Activated T-cell treated with anti-CD3 and anti-CD28 coated beads, Interleukin-2, amount 50 U/mL, for 48 hours (primary cell): ENCODE data around the gene ARHGAP32.
"Not testable (repeated sequence)": the region's sequence is repeated elsewhere in the genome, so short reads cannot be mapped to it uniquely, and the experiment has no call there.

Experiments used
- DNase-seq, 2 experiments: peaks; one replicate each; pipeline ENCODE4 v3.0.0-alpha.2; 2020

The ARHGAP32 gene

DNA sequence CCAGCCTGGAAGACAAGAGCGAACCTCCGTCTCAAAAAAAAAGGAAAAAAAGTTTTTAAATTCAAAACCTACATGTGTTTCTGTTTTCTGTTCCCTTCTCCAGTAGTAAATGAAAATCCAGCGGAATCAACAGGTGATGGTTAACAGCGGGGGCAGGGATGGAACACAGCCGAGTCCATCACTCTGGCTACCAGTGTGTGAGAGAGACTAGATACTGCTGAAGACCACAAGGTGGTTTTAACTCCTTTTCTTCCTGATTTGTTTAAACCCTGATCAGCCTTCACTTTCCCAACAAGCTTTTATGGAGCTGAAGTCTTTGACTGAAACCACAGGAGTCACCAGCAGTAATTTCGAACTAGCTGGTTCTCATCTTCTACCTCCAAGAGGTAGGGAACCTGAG, 3.6 kb upstream of the ARHGAP32 start:
- DNase-seq: no peak

DNA sequence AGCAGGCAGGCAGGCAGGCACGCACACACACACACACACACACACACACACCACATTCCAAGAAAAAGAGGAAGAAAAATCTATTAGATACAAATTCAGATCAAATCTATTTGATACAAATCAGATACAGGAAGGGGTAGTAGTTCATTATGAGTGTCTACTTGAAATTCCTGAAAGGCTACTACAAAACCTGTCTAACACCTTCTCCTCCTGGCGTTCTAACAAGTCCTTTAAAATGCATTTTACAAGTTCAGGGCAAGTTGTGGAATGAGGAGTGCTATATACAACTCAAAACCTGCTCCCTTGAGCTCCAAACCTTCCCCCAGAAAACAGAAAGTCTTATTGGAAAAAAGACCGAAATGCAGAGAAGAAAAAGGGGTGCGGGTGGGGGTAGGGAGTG, 476 bp downstream of the ARHGAP32 start:
- no peak for DNase-seq

DNA sequence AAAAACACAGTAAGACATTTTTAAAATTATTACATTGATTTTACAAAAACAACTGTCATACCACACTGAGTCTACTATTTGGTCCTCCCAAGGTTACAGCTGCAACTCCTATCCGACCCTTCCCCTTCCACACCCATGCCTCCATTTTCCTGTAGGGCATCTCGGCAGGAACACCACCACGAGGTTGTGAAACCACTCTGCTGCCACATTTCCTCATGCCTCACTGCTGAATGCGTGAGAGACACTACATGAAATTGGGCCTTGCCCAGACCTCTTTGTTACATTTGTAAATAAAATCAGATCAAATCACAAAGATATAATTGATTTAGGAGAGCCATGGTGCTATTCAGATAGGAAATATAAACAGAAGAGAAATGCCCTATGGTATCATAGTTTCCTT, 2.0 kb downstream of the ARHGAP32 start:
- DNase-seq: no peak

DNA sequence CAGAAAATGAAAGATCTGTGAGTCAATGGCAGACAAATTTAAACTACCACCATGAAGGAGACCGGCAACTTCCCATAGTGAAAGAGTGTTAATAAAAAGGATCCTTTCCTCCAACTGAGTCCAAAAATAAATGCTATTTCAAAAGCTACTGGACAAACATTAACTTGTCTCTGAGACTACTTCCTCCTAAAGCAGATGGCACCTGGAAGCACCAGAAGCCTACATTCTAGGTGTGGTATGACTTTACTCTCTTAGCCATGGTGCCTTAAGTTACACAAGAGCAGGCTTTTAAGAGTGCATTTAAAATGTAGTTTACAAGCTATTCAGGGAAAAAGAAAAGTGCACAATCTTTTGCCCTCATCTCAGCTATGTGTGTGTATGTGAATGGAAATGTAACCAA, 2.5 kb downstream of the ARHGAP32 start:
- DNase-seq: no peak

DNA sequence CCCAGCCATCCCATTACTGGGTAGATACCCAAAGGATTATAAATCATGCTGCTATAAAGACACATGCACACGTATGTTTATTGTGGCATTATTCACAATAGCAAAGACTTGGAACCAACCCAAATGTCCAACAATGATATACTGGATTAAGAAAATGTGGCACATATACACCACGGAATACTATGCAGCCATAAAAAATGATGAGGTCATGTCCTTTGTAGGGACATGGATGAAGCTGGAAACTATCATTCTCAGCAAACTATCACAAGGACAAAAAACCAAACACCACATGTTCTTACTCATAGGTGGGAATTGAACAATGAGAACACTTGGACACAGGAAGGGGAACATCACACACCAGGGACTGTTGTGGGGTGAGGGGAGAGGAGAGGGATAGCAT, 7.0 kb downstream of the ARHGAP32 start:
- DNase-seq: not testable (repeated sequence)

DNA sequence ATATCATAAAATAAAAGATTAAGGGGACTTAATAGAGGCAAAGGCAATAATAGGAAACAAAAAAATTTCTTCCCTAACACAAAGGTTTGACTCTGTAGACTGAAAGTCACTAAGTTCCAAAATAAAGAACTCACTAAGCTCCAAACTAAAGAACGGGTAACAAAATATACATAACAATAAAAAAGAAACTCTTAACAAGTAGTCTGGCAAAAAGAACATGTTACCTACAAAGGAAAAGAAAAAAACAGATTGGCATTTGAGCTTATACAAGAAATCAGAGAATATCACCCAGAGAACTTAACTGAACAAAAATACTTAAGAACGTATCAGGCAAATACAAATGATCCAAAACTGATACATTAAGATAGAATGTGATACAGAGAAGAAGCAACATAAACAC, 7.5 kb downstream of the ARHGAP32 start:
- DNase-seq: no peak

DNA sequence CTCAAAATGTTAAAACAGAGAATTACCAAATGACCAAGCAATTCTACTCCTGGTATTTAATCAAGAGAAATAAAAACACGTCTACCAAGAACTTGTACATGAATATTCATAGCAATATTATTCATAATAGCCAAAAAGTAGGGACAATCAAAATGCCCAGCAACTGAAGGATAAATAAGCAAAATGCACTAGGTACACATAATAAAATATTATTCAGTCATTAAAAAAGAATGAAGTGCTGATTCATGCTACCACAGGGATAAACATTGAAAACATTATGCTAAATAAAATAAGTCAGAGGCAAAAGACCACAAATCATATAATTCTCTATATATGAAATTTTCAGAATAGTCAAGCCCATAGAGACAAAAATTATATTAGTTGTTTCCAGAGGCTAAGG, 24.8 kb downstream of the ARHGAP32 start:
- no peak for DNase-seq

DNA sequence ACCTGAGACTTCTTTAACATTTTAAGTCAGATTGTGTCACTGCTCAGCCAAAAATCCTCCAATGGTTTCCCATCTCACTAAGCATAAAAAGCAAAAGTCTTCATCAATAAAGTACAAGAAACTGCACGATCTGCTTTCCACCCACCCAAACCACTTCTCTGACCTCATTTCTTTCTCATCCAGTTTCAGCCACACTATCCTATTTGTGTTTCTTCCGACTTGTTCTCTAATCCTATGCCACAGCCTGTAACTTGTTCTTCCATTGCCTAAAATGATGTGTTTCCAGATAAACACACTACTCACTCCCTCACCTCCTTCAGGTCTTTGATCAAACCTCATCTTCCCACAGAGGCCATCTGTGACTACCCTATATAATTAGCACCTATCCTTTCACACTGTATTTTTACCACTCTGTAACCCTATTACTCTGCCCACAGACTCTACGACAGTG, 28.4 kb downstream of the ARHGAP32 start:
- no peak for DNase-seq

DNA sequence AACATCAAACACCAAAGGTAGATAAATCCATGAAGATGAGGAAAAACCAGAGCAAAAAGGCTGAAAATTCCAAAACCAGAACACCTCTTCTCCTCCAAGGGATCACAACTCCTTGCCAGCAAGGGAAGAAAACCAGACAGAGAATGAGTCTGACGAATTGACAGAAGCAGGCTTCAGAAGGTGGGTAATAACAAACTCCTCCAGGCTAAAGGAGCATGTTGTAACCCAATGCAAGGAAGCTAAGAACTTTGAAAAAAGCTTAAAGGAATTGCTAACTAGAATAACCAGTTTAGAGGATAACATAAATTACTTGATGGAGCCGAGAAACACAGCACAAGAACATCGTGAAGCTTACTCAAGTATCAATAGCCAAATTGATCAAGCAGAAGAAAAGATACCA, 35.0 kb downstream of the ARHGAP32 start:
- not testable (repeated sequence) for DNase-seq

DNA sequence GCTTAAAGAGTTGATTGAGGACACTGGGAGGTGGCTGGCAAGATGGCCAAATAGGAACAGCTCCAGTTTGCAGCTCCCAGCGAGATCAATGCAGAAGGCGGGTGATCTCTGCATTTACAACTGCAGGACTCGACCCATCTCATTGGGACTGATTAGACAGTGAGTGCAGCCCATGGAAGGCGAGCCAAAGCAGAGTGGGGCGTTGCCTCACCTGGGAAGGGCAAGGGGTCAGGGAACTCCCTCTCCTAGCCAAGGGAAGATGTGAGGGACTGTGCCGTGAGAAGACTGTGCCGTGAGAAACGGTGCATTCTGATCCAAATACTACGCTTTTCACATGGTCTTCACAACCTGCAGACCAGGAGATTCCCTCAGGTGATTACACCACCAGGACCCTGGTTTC, 36.4 kb downstream of the ARHGAP32 start:
- DNase-seq: no peak

DNA sequence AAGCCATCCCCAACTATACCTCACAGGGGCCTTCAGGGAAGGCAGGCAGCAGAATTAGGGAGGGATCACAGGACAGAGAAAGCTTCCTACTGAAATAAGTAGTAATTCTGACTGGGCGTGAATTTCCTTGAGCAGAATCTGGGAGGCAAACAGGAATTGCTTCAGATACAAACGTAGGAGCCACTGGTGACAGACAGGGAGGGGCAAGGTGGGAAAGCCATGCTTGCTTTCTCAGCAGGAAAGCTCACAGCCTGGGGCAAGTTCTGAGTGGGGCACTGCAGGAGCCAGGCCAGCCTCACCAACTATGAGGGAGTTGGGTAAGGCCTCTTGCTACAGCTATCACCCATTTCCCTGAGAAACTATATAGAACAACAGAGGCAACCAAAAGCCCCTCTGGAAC, 43.6 kb downstream of the ARHGAP32 start:
- no peak for DNase-seq

DNA sequence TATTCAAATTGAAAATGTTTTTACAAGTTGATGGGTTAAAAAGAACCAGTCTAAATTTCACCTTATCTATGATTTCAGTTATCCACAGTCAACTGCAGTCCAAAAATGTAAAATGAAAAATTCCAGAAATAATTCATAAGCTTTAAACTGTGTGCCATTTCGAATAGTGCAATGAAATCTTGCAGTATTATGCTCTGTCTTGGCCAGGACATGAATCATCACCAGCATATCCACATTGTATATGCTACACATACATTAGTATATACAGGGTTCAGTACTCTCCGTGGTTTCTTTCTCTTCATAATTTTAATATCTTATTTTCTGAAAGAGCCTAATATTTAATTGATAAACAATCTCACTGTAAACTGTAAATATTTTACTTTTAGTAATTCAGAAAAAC, 45.9 kb downstream of the ARHGAP32 start:
- no peak for DNase-seq

DNA sequence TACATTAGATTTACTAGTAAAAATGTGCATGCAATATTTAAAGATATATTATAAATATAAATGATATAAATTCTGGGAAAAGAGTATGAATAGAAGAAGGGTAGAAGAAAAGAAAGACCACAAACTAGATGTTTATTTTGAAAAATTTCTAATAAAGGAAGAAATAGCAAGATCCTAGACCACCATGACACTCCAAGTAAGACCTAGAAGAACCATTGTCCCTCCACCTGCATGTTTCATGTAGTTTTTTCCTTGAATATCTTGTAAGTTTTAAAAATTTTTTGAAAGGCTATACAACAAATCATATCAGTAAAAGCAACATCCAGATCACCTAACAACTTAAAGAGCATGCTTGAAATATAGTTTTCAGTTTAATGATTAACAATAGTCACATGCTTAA, 46.8 kb downstream of the ARHGAP32 start:
- DNase-seq: no peak

DNA sequence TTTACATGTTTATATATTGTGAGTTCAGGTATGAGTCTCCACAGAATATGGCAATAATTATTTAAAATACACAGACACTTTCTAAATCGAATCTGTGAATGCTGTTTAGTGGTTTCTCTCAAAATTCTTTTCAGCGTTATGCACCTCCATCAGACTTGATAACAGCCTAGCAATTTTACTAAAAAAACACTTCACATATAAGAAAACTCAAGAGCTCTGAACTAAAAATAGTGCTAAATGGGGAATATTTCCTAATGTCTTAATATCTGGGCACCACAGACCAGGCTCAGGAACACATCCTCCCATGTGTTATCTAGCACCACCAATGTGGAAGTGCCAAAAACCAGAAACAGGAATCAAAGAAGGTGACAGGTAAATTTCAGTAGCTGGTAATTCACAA, 47.9 kb downstream of the ARHGAP32 start:
- DNase-seq: no peak

DNA sequence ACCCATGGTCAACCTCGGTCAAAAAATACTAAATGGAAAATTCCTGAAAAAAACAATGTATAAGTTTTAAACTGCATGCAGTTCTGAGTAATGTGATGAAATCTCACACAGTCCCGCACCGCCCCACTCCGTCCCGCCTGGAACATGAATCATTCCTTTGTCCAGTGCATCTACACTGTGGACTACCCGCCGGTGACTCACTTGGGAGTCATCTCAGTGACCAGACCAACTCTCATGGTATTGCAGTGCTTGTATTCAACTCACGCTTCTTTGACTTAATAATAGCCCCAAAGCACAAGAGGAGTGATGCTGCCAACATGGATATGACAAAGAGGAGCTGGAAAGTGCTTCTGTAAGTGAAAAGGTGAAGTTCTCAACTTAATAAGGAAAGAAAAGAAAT, 48.8 kb downstream of the ARHGAP32 start:
- no peak for DNase-seq

DNA sequence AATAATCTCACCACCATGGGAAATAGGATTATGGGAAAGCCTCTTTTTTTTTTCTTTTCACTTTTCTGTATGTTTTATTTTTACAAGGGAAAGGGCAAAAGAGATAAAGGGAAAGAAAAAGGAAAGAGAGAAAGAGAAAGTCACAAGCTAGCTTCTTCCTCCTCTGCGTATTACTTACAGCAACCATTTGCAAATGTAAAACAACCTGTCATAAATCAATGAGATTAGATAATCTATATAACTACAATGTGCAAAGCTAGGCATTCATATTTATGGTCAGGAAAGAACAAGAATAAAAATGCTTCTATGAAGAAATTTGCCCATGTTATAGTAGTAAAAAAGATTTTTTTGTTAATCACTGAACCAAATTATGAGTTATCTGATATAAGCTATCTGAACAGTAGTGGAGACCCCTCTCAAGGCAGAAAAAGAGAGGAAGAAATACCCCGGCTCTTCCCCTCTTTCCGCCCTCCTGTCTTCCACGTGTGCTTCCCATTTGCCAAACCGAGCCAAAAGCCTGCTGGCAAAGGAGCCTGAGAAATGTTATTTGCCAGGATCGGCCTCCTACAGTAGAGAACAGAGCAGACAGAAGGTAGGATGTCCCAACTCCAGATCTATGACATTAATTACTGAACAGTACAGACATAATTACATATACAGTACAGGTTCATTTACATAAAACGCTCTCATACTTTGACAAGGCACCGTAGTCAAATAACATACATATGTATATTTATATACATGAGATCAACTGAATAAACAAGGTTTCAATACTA, 50.2 kb downstream of the ARHGAP32 start:
- DNase-seq: no peak

DNA sequence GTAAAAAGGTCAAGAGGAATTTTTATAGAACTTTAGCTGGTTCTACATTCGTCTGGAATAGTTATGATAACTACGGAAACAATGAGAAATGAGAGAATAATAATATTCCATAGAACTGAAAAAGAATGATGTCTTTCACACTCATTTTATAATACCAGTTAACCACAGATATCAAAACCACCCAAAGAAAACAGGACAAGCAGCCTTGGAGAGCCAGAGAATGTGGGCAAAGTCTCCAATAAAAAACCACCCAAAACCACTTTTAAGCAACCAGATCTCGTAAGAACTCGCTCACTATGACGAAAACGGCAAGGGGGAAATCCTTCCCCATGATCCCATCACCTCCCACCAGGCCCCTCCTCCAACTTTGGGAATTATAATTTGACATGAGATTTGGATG, 60.8 kb downstream of the ARHGAP32 start:
- no peak for DNase-seq

DNA sequence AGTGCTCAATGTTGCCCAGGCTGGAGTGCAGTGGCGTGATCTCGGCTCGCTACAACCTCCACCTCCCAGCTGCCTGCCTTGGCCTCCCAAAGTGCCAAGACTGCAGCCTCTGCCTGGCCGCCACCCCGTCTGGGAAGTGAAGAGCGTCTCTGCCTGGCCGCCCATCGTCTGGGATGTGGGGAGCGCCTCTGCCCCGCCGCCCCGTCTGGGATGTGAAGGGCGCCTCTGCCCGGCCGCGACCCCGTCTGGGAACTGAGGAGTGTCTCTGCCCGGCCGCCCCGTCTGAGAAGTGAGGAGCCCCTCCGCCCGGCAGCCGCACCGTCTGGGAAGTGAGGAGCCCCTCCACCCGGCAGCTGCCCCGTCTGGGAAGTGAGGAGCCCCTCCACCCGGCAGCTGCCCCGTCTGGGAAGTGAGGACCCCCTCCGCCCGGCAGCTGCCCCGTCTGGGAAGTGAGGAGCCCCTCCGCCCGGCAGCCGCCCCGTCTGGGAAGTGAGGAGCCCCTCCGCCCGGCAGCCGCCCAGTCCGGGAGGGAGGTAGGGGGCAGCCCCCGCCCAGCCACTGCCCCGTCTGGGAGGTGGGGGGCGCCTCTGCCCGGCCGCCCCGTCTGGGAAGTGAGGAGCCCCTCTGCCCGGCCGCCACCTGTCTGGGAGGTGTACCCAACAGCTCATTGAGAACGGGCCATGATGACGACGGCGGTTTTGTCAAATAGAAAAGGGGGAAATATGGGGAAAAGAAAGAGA, 63.1 kb downstream of the ARHGAP32 start:
- not testable (repeated sequence) for DNase-seq

DNA sequence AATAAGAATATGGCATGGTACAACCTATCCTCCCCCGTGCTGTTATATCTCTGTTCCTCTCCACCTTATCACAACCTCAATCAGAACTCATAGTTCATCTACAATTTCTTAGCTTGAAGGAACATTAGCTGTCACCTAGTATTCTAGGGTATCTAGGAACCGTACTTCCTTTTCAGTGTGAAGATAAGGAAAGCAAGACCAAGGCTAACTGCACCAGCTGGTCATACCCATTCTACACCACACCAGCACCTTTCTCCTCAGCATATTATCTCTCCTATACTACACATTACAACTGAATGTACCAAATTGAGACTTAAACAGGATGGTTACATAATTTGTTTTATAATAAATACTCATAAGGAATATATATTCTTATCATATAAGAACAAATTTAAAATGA, 73.1 kb downstream of the ARHGAP32 start:
- no peak for DNase-seq

DNA sequence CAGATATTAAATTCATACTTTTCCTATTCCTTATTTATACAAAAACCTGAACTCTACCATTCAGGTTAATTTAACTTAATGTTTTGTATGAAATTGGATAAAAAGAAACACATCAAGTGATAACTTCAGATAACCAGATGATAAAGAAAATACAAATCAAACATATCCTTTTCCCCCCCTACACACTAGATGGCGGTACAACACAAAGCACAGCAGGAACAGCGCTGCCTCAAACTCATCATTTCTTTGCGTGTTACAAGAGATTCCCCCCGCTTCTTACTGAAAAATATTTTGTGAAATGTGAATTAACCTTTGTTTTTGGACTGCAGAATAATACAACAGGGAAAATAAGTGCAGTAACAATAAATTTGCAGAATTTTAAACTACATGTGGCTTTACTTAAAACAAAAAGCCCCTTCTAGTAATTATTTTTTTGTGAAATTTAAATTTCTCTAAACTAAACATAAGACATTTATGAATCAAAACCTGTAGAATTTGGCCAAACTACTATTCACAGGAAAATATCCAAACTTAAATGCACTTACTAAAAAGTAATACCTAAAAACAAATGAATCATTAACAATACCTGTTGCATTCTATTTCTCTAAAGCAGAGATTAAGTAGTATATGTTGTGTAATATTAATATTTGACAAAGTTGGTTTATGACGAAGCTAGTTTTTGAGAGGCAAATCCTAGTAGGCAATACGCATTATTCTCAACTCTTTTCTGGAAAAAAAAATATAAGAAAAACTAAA, 74.4 kb downstream of the ARHGAP32 start:
- peak; percentile 32 to 41 for DNase-seq

DNA sequence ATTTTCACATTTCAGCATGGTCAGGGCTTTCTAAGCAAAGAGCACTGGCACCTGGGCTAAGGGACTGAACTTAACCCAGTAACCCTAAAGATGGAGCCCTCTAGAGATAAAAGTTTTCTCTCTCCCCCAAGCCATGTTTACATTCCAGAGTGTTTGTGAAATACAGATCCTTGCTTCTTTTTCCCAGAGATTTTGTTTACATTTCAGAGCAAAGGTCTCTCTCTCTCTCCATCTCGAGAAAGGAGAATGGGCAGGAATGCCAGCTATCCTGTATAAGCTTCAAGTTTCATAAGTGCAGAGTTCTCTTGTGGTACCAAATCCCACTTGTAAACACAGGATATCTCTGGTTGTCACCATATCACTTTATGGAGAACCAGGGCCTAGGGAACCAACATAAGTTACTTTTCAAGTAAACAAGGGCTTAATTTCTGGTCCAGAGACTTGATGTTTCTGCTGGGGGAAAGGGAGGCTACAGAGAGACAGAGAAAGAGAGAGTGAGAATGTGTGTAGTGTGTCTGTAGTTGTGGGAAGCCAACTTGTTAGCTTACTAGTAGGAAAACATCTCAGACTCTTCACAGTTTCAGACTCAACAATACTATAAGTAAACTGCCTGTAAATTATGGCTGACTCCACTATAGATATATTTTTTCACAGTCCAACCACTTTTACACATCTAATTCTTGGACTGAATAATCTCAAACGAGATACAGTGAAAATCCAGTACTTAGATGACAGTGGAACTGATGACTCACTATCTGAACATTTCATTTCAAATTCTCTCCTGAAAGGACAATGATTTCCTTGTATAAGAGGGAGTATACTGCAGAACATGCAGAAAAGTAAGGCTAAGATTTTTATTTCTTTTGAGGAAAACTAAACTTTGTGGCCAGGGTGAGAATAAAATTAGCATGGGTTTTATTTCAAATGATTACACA, 76.2 kb downstream of the ARHGAP32 start:
- DNase-seq: no peak

DNA sequence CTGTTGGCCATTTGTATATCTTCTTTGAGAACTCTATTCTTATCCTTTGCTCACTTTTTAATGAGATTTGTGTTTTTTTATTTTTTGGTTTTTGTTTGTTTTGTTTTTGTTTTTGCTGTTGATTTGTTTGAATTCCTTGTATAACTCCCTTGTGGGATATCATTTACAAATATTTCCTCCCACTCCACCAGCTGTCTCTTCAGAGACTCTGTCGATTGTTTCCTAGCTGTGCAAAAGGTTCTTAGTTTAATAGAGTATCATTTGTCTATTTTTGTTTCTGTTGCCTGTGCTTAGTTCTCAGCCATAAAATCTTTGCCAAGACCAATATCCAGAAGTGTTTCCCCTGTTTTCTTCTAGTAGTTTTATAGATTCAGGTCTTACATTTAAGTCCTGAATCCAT, 82.4 kb downstream of the ARHGAP32 start:
- no peak for DNase-seq

DNA sequence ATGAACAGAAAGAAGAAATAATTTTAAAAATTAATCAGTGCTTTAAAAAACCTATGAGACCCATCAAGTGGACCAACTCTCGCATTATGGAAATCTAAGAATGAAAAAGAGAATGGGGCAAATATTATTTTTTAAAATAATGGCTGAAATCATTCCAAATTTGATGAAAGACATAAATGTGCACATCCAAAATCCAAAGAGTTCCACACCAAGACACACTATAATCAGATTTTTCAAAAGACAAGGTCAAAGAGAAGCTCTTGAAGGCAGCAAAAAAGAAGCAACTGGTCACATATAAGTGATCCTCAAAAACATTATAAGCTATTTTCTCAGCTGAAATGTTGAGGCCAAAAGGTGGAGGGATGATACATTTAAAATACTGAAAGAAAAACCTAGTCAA, 85.3 kb downstream of the ARHGAP32 start:
- DNase-seq: no peak
